Measurements from ENCODE around the gene ANO1. TPM values are rescaled to one million over a fixed set of nuclear protein-coding genes. Genes with fewer than 3 reads are reported as not detected.

The ANO1 gene
- total RNA-seq, 8 experiments from 2014 or later = 0.20 to 0.71 (median 0.29) TPM; not detected in 2

GRCh38 chr11:70117567-70118145 lies 39.5 kb downstream of the ANO1 start:
- in situ Hi-C loops (cut with MboI; ENCODE audit: low pct_unique_long_range_greater_than_20kb in 2 of 9, low sequenced_read_pairs in 9 of 9, unreplicated experiment in 9 of 9) = loop anchor here in 1 of 9 experiments (25.0 kb wide), 1 partner anchor 105 kb away; no protein-coding TSS in a partner anchor
- Histone ChIP-seq H3K4me1 (replicated peaks in 1 of 2) (peaks cover 3 to 5% of the 10 kb centered on the region in 2 donors), H3K4me3 (no peak overlapping the region), H3K27ac (no peak overlapping the region)
- WGBS, 10 experiments = 26 to 95% (median 59%) methylated on average over 2 to 5 of the region's 7 CpGs; no CpG with 5 or more reads in 6 of the 10 experiments
- ATAC-seq (replicated peaks in 6 of 8) = no peak

DNA sequence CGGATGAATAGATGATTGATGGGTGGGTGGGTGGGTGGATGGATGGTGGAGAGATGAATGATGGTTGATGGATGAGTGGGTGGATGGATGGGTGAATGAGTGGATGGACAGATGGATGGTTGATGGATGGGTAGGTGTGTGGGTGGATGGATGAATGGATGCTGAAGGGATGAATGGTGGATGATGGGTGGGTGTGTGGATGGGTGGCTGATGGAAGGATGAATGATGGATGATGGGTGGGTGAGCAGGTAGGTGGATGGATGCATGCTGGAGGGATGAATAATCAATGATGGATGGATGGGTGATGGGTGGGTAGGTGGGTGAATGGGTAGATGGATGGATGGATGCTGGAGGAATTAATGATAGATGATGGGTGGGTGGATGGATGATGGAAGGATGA lies 40.5 kb downstream of the ANO1 start:
- ATAC-seq (replicated peaks in 6 of 8) = no peak
- in situ Hi-C loops (cut with MboI; ENCODE audit: low pct_unique_long_range_greater_than_20kb in 2 of 9, low sequenced_read_pairs in 9 of 9, unreplicated experiment in 9 of 9) = loop anchor here in 1 of 9 experiments (25.0 kb wide), 1 partner anchor 106 kb away; no protein-coding TSS in a partner anchor
- no CpG with 5 or more reads among the region's 1 CpG for WGBS, 10 experiments
- peaks cover 3 to 5% of the 10 kb centered on the region in 2 donors for H3K4me1 ChIP-seq (replicated peaks in 1 of 2)
- no peak overlapping the region for H3K27ac ChIP-seq
- no peak overlapping the region for H3K4me3 ChIP-seq

DNA sequence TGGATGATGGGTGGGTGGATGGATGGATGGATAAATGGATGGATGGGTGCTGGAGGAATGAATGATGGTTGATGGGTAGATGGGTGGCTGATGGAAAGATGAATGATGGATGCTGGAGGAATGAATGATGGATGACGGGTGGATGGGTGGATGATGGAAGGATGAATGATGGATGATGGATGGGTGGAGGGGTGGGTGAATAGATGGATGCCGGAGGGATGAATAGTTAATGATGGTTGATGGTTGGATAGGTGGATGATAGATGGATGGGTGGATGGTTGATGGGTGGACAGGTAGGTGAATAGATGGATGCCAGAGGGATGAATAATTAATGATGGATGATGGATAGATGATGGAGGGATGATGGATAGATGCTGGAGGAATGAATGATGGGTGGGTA lies 41.4 kb downstream of the ANO1 start:
- in situ Hi-C loops (cut with MboI; ENCODE audit: low pct_unique_long_range_greater_than_20kb in 2 of 9, low sequenced_read_pairs in 9 of 9, unreplicated experiment in 9 of 9) = loop anchor here in 1 of 9 experiments (25.0 kb wide), 1 partner anchor 107 kb away; no protein-coding TSS in a partner anchor
- 57 to 100% (median 91%) methylated on average over 1 to 2 of the region's 2 CpGs for WGBS, 10 experiments
- Histone ChIP-seq H3K27ac (no peak overlapping the region), H3K4me3 (no peak overlapping the region), H3K4me1 (replicated peaks in 1 of 2) (peaks cover 3 to 5% of the 10 kb centered on the region in 2 donors)
- no peak for ATAC-seq (replicated peaks in 6 of 8)

GRCh38 chr11:70120674-70121073 lies 42.6 kb downstream of the ANO1 start:
- H3K27ac ChIP-seq = no peak overlapping the region

GRCh38 chr11:70122490-70123198 lies 44.5 kb downstream of the ANO1 start:
- ATAC-seq (replicated peaks in 6 of 8) = peak in 5 of 8 experiments; percentile 13 to 63 (median 42)
- in situ Hi-C loops (cut with MboI; ENCODE audit: low pct_unique_long_range_greater_than_20kb in 2 of 9, low sequenced_read_pairs in 9 of 9, unreplicated experiment in 9 of 9) = loop anchor here in 1 of 9 experiments (25.0 kb wide), 1 partner anchor 110 kb away; no protein-coding TSS in a partner anchor
- no peak overlapping the region for H3K27ac ChIP-seq
- H3K4me3 ChIP-seq = no peak overlapping the region
- H3K4me1 ChIP-seq (replicated peaks in 1 of 2) = peaks cover 3 to 5% of the 10 kb centered on the region in 2 donors
- 20 to 85% (median 49%) methylated on average over 1 to 4 of the region's 14 CpGs; no CpG with 5 or more reads in 1 of the 10 experiments for WGBS, 10 experiments

More at GRCh38 chr11:70120674-70121073, 42.6 kb downstream of the ANO1 start:
- in situ Hi-C loops (cut with MboI; ENCODE audit: low pct_unique_long_range_greater_than_20kb in 2 of 9, low sequenced_read_pairs in 9 of 9, unreplicated experiment in 9 of 9) = loop anchor here in 1 of 9 experiments (25.0 kb wide), 1 partner anchor 108 kb away; no protein-coding TSS in a partner anchor
- Histone ChIP-seq H3K4me3 (no peak overlapping the region), H3K4me1 (replicated peaks in 1 of 2) (peaks cover 3 to 5% of the 10 kb centered on the region in 2 donors)
- WGBS, 10 experiments = 33 to 63% (median 58%) methylated on average over 1 to 5 of the region's 11 CpGs; no CpG with 5 or more reads in 6 of the 10 experiments
- peak in 1 of 8 experiments; percentile 18 for ATAC-seq (replicated peaks in 6 of 8)

DNA sequence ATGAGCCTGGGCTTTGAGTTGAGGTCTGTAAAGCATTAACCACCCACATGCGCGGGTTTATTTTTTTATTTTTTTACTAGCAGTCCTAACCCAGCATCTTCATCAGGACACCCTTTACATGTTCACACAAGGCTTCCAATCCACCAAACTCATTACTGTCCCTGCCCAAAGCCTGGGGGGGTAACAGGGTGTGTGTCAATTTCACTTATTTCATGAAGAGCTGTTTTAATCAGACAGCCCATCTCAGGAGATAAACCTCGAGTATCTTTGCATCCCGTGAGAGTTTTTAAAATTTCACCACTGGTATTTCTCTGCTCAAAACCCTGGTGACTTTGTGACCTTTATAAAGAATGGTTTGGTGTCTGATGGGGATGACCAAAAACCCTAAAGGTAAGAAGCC lies 45.6 kb downstream of the ANO1 start:
- ATAC-seq (replicated peaks in 6 of 8) = peak in 1 of 8 experiments; percentile 16
- WGBS, 10 experiments = 3 to 86% (median 69%) methylated on average over 1 to 4 of the region's 4 CpGs; no CpG with 5 or more reads in 3 of the 10 experiments
- in situ Hi-C loops (cut with MboI; ENCODE audit: low pct_unique_long_range_greater_than_20kb in 2 of 9, low sequenced_read_pairs in 9 of 9, unreplicated experiment in 9 of 9) = loop anchor here in 1 of 9 experiments (25.0 kb wide), 1 partner anchor 111 kb away; no protein-coding TSS in a partner anchor

DNA sequence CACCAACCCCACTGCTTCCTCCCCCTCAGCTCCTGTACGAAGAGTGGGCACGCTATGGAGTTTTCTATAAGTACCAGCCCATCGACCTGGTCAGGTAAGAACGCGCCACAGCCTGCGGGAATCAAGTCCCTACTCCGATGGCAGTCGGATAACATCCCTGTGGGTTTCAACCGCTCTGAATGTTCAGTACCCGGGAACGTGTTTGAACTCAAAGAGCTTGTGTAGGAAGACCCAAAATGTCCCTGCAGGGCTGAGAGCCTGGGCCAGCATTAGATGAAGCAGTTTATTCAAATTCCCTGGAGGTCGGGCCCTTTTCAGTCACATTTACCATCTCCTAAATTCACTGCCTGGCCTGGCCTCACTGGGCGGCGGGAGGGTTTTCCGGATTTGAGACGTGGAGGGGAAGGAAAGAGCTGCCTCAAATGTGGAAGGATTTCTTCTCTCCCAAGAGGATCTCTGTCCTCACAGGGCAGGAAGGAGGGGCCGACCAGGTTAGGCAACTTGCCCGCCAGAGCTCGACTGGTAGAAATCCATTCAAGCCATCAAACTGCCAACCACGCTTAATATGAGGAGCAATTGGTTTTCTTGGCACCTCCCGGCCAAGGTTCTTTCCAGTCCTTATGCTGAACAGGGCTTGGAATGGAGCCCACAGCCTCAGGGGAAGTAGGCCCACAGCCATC lies 46.3 kb downstream of the ANO1 start:
- in situ Hi-C loops (cut with MboI; ENCODE audit: low pct_unique_long_range_greater_than_20kb in 2 of 9, low sequenced_read_pairs in 9 of 9, unreplicated experiment in 9 of 9) = loop anchor here in 1 of 9 experiments (25.0 kb wide), 1 partner anchor 112 kb away; no protein-coding TSS in a partner anchor
- 20 to 89% (median 70%) methylated on average over 1 to 19 of the region's 21 CpGs; no CpG with 5 or more reads in 3 of the 10 experiments for WGBS, 10 experiments

More for the DNA sequence above, 45.6 kb downstream of the ANO1 start:
- H3K27ac ChIP-seq = no peak overlapping the region
- H3K4me1 ChIP-seq (replicated peaks in 1 of 2) = peaks cover 3 to 9% of the 10 kb centered on the region in 2 donors
- no peak overlapping the region for H3K4me3 ChIP-seq

DNA sequence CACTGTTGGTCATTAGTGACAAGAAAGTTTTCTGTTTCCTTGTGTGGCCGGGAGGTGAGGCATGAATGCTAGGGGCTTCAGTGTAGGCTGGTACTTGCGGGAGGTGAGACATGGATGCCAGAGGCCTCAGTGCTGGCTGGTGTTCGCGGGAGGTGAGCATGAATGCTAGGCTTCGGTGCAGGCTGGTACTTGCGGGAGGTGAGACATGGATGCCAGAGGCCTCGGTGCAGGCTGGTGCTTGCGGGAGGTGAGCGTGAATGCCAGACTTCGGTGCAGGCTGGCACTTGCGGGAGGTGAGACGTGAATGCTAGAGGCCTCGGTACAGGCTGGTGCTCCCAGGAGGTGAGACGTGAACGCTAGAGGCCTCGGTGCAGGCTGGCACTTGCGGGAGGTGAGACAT lies 48.4 kb downstream of the ANO1 start:
- no peak for ATAC-seq (replicated peaks in 6 of 8)

More for the DNA sequence above, 46.3 kb downstream of the ANO1 start:
- no peak for ATAC-seq (replicated peaks in 6 of 8)
- H3K4me1 ChIP-seq (replicated peaks in 1 of 2) = peaks cover 3 to 14% of the 10 kb centered on the region in 2 donors
- H3K4me3 ChIP-seq = no peak overlapping the region
- no peak overlapping the region for H3K27ac ChIP-seq

GRCh38 chr11:70127653-70128434 lies 49.7 kb downstream of the ANO1 start:
- ATAC-seq (replicated peaks in 6 of 8) = no peak
- in situ Hi-C loops (cut with MboI; ENCODE audit: low pct_unique_long_range_greater_than_20kb in 2 of 9, low sequenced_read_pairs in 9 of 9, unreplicated experiment in 9 of 9) = no loop called here
- 63 to 90% (median 75%) methylated on average over 2 to 6 of the region's 6 CpGs; no CpG with 5 or more reads in 1 of the 10 experiments for WGBS, 10 experiments
- no peak overlapping the region for H3K4me3 ChIP-seq
- no peak overlapping the region for H3K27ac ChIP-seq
- H3K4me1 ChIP-seq (replicated peaks in 1 of 2) = peaks cover 0 to 9% of the 10 kb centered on the region in 2 donors

More for the DNA sequence above, 48.4 kb downstream of the ANO1 start:
- in situ Hi-C loops (cut with MboI; ENCODE audit: low pct_unique_long_range_greater_than_20kb in 2 of 9, low sequenced_read_pairs in 9 of 9, unreplicated experiment in 9 of 9) = no loop called here
- Histone ChIP-seq H3K4me3 (no peak overlapping the region), H3K27ac (no peak overlapping the region), H3K4me1 (replicated peaks in 1 of 2) (peaks cover 0 to 9% of the 10 kb centered on the region in 2 donors)
- WGBS, 10 experiments = 40 to 98% (median 78%) methylated on average over 1 to 6 of the region's 17 CpGs; no CpG with 5 or more reads in 4 of the 10 experiments

GRCh38 chr11:70128435-70128906 lies 50.4 kb downstream of the ANO1 start:
- 40 to 79% (median 67%) methylated on average over 2 to 4 of the region's 14 CpGs; no CpG with 5 or more reads in 7 of the 10 experiments for WGBS, 10 experiments
- in situ Hi-C loops (cut with MboI; ENCODE audit: low pct_unique_long_range_greater_than_20kb in 2 of 9, low sequenced_read_pairs in 9 of 9, unreplicated experiment in 9 of 9) = no loop called here
- Histone ChIP-seq H3K4me1 (replicated peaks in 1 of 2) (peaks cover 0 to 9% of the 10 kb centered on the region in 2 donors), H3K4me3 (no peak overlapping the region), H3K27ac (no peak overlapping the region)
- ATAC-seq (replicated peaks in 6 of 8) = peak in 7 of 8 experiments; percentile 36 to 59 (median 50)

DNA sequence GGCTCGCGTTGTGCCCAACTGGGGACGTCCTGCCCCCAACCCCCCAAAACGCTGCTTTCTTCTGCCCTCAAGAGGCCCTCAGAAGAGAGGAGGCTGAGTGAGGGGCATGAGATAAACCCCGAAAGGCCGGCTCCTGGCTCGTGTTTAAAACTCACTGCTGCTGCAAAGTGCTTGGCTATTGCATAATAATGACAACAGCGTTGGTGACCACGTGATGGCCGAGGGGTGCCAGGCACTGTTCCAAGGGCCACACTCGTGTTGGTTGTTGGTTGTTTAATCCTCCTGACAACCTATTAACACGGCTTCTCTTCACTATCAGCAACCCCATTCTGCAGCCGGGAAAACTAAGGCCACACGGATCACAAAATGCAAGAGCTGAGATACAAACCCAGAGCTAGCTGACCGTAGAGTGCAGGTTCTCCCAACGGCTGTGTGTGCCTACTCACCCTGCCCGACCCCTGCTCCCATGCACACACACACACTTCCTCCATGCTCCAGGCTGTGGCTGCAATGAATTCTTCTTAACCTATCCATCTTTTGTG lies 51.0 kb downstream of the ANO1 start:
- ATAC-seq (replicated peaks in 6 of 8) = no peak
- Histone ChIP-seq H3K27ac (no peak overlapping the region), H3K4me3 (no peak overlapping the region), H3K4me1 (replicated peaks in 1 of 2) (peaks cover 0 to 9% of the 10 kb centered on the region in 2 donors)
- in situ Hi-C loops (cut with MboI; ENCODE audit: low pct_unique_long_range_greater_than_20kb in 2 of 9, low sequenced_read_pairs in 9 of 9, unreplicated experiment in 9 of 9) = no loop called here
- WGBS, 10 experiments = 39 to 76% (median 54%) methylated on average over 2 to 9 of the region's 17 CpGs; no CpG with 5 or more reads in 5 of the 10 experiments
